Activated gamma-delta T cell (primary cell): ENCODE results near the gene GRIK4.

Experiments
- DNase-seq: peaks from one replicate; lab custom pipeline; 2025; lab: John Stamatoyannopoulos, UW

GRIK4 gene

GRCh38 chr11:120839201-120839600, 327.7 kb downstream of the GRIK4 start:
- DNase-seq: no peak

GRCh38 chr11:120839846-120840402, 328.4 kb downstream of the GRIK4 start:
- no peak for DNase-seq

GRCh38 chr11:120840661-120841060, 329.1 kb downstream of the GRIK4 start:
- no peak for DNase-seq

GRCh38 chr11:120841074-120841473, 329.5 kb downstream of the GRIK4 start:
- DNase-seq: no peak

GRCh38 chr11:120842195-120842594, 330.6 kb downstream of the GRIK4 start:
- no peak for DNase-seq

GRCh38 chr11:120853435-120853834, 341.9 kb downstream of the GRIK4 start:
- DNase-seq: no peak

GRCh38 chr11:120854988-120855387, 343.4 kb downstream of the GRIK4 start:
- DNase-seq: no peak

- DNase-seq: no peak
Observed at GRCh38 chr11:120857508-120857907, 346.0 kb downstream of the GRIK4 start.

GRCh38 chr11:120858740-120859139, 347.2 kb downstream of the GRIK4 start:
- DNase-seq: no peak

- DNase-seq: no peak
Observed at GRCh38 chr11:120859552-120860295, 348.2 kb downstream of the GRIK4 start.

GRCh38 chr11:120863359-120863758, 351.8 kb downstream of the GRIK4 start:
- no peak for DNase-seq

GRCh38 chr11:120867024-120867423, 355.5 kb downstream of the GRIK4 start:
- no peak for DNase-seq

GRCh38 chr11:120867531-120867930, 356.0 kb downstream of the GRIK4 start:
- no peak for DNase-seq

GRCh38 chr11:120867988-120868387, 356.4 kb downstream of the GRIK4 start:
- no peak for DNase-seq

GRCh38 chr11:120869097-120869496, 357.5 kb downstream of the GRIK4 start:
- DNase-seq: no peak

- no peak for DNase-seq
Observed at GRCh38 chr11:120869516-120870011, 358.0 kb downstream of the GRIK4 start.

- no peak for DNase-seq
Observed at GRCh38 chr11:120871194-120871593, 359.6 kb downstream of the GRIK4 start.

- DNase-seq: no peak
Observed at GRCh38 chr11:120871924-120872323, 360.4 kb downstream of the GRIK4 start.

- no peak for DNase-seq
Observed at GRCh38 chr11:120873966-120874735, 362.6 kb downstream of the GRIK4 start.

- DNase-seq: no peak
Observed at GRCh38 chr11:120875986-120876385, 364.4 kb downstream of the GRIK4 start.

GRCh38 chr11:120877746-120878365, 366.3 kb downstream of the GRIK4 start:
- no peak for DNase-seq

- no peak for DNase-seq
Observed at GRCh38 chr11:120878781-120879180, 367.2 kb downstream of the GRIK4 start.
